GM12878 (cell line): Measurements from ENCODE around the gene MGAT2. TPM values are rescaled to one million over a fixed set of nuclear protein-coding genes. Genes with fewer than 3 reads are reported as not detected.

Source experiments
- CEBPB ChIP-seq, 2 experiments: fragments of 150-350 bp in 1 of 2; IDR thresholded peaks; 2 replicates each; pipeline ENCODE4 v1.6.1; 2012 to 2014; ENCODE audit warnings: low read depth in 2 of 2, low read length in 2 of 2, borderline replicate concordance in 1 of 2, inconsistent platforms in 1 of 2
- EZH2 ChIP-seq: IDR thresholded peaks from 2 replicates; pipeline ENCODE4 v1.6.1; 2012; ENCODE audit warnings: low read depth, mild to moderate bottlenecking, control low read depth, inconsistent platforms, low read length, borderline replicate concordance; ENCODE audit not compliant: control insufficient read depth
- JUND ChIP-seq: IDR thresholded peaks from 2 replicates; pipeline ENCODE4 v1.6.1; 2012; ENCODE audit warnings: low read depth, mild to moderate bottlenecking, low read length, improper control_type of control experiment, moderate library complexity
- MLLT1 ChIP-seq: fragments of 450-650 bp; IDR thresholded peaks from 2 replicates; pipeline ENCODE4 v1.6.1; 2016; ENCODE audit warnings: mild to moderate bottlenecking
- SP1 ChIP-seq: IDR thresholded peaks from one replicate; pipeline ENCODE4 v1.6.1; 2011; ENCODE audit warnings: low read depth, low read length
- polyA plus RNA-seq, 11 experiments: library from polyadenylated mRNA; depleted of rRNA in 4 of 11; unstranded in 6 of 11; stranded (reverse) in 5 of 11; fragments of >200 nt; fragmentation: Nextera tagmentation in 4 of 11; fragmentation: Illumina TruSeq in 1 of 11; extraction: Ambion mirVana in 4 of 11; extraction: Trizol in 1 of 11; gene quantifications; 1 replicate in 1 of 11; 2 replicates in 10 of 11; pipeline versions ENCODE4 v1.2.1 to v1.2.3, GENCODE V29; 2011 to 2016; ENCODE audit warnings: inconsistent platforms in 2 of 11, missing spikeins in 2 of 11, low read depth in 1 of 11
- total RNA-seq, 4 experiments: library from RNA; depleted of rRNA in 3 of 4; stranded (reverse); fragments of >200 nt in 3 of 4; fragmentation: Illumina TruSeq in 1 of 4; extraction: Trizol in 1 of 4; gene quantifications; 2 replicates each; pipeline versions ENCODE4 v1.2.1 to v1.2.3, GENCODE V29; 2013 to 2021
- TF ChIP-seq, protein P1 (sequence below): fragments of 450-650 bp; conservative IDR thresholded peaks from 2 replicates; pipeline ENCODE4 v1.6.1; 2017; ENCODE audit warnings: mild to moderate bottlenecking, moderate library complexity
- TF ChIP-seq, protein P2 (sequence below): fragments of 450-650 bp; IDR thresholded peaks from 2 replicates; pipeline ENCODE4 v1.6.1; 2017; ENCODE audit warnings: mild to moderate bottlenecking, low read depth, inconsistent platforms; ENCODE audit not compliant: poor library complexity, severe bottlenecking

MGAT2 gene
- total and polyA plus RNA-seq, 10 of the 15 experiments (the other 5 are each of a cell fraction or from before 2014, with no cell fraction given): 0.03 to 51.8 (median 38.0) TPM; not detected in 1

DNA sequence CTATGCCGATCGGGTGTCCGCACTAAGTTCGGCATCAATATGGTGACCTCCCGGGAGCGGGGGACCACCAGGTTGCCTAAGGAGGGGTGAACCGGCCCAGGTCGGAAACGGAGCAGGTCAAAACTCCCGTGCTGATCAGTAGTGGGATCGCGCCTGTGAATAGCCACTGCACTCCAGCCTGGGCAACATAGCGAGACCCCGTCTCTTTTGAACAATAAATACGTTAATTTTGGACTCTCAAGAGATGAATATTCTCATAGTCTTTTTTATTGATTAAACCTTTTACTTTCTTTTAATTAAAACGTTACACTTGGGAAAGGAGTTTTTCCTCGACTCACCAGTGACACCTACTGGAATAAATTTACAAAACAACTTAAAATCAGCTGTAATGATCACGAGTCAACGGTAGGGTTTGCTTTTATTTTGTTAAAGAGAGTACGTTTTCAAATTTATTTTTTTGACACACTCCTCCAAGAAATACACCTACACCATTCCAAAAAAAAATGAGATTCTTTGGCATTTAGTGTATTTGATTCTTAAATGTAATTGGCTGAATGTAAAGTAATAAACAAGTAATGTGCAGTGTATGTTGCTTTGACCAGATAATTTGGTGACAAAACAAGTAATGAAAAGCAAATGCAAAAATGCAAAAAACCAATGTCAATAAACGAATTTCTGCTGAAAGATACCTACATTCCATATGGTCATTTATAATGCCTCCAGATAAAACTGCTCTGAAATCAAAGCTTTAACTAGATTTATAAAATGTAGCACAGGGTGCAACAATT is 33.7 kb upstream of the MGAT2 start (continued):
- TF ChIP-seq, protein P1, sequence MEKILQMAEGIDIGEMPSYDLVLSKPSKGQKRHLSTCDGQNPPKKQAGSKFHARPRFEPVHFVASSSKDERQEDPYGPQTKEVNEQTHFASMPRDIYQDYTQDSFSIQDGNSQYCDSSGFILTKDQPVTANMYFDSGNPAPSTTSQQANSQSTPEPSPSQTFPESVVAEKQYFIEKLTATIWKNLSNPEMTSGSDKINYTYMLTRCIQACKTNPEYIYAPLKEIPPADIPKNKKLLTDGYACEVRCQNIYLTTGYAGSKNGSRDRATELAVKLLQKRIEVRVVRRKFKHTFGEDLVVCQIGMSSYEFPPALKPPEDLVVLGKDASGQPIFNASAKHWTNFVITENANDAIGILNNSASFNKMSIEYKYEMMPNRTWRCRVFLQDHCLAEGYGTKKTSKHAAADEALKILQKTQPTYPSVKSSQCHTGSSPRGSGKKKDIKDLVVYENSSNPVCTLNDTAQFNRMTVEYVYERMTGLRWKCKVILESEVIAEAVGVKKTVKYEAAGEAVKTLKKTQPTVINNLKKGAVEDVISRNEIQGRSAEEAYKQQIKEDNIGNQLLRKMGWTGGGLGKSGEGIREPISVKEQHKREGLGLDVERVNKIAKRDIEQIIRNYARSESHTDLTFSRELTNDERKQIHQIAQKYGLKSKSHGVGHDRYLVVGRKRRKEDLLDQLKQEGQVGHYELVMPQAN: peak; percentile 16; the same call in 1 of the 2 replicates
- peak; percentile 23; the same call in 1 of the 2 replicates for TF ChIP-seq MLLT1
- TF ChIP-seq EZH2: no peak
- no peak for TF ChIP-seq JUND
- TF ChIP-seq, protein P2, sequence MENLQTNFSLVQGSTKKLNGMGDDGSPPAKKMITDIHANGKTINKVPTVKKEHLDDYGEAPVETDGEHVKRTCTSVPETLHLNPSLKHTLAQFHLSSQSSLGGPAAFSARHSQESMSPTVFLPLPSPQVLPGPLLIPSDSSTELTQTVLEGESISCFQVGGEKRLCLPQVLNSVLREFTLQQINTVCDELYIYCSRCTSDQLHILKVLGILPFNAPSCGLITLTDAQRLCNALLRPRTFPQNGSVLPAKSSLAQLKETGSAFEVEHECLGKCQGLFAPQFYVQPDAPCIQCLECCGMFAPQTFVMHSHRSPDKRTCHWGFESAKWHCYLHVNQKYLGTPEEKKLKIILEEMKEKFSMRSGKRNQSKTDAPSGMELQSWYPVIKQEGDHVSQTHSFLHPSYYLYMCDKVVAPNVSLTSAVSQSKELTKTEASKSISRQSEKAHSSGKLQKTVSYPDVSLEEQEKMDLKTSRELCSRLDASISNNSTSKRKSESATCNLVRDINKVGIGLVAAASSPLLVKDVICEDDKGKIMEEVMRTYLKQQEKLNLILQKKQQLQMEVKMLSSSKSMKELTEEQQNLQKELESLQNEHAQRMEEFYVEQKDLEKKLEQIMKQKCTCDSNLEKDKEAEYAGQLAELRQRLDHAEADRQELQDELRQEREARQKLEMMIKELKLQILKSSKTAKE: no peak
- TF ChIP-seq CEBPB (IDR thresholded peaks at IDR 0.05; ENCODE audit: borderline replicate concordance in 1 of 2, low read depth in 2 of 2, low read length in 2 of 2): no peak
- no peak for TF ChIP-seq SP1
- TF ChIP-seq, all 136 proteins: peak for 28
